Left ventricle myocardium inferior (tissue), 1 donor: Measurements from ENCODE around the gene DESI2. TPM values are rescaled to one million over a fixed set of nuclear protein-coding genes. Genes with fewer than 3 reads are reported as not detected.
"Not testable (repeated sequence)": the region's sequence is repeated elsewhere in the genome, so short reads cannot be mapped to it uniquely, and the experiment has no call there.

Source experiments
- DNase-seq: peaks from one replicate; pipeline ENCODE4 v3.0.0-alpha.2; 2020
- H3K27ac ChIP-seq: fragments of 200-600 bp; replicated peaks from 2 replicates; pipeline ENCODE4 v1.8.0; 2021
- H3K27me3 ChIP-seq: fragments of 200-600 bp; 2 replicates; pipeline ENCODE4 v1.8.0; 2021; ENCODE audit warnings: low read depth
- H3K36me3 ChIP-seq: fragments of 200-600 bp; 2 replicates; pipeline ENCODE4 v1.8.0; 2021
- H3K4me1 ChIP-seq: fragments of 200-600 bp; 2 replicates; pipeline ENCODE4 v1.8.0; 2021
- H3K4me3 ChIP-seq: fragments of 200-600 bp; 2 replicates; pipeline ENCODE4 v1.8.0; 2021; ENCODE audit warnings: mild to moderate bottlenecking, moderate library complexity
- H3K9me3 ChIP-seq: fragments of 200-600 bp; replicated peaks from 2 replicates; pipeline ENCODE4 v1.8.0; 2021
- intact Hi-C: fragments of 100-400 bp; cut with micrococcal nuclease; formaldehyde crosslinking; loops from one replicate; pipeline ENCODE4 v1.11.0; 2022
- total RNA-seq: library from RNA; stranded (reverse); fragmentation: NEBNext Ultra II Directional; extraction: Animal tissue kit (Norgen Biotek cat#: 25700); gene quantifications from one replicate; pipeline ENCODE4 v1.2.1, GENCODE V29; 2021
- TF ChIP-seq, protein P1 (sequence below): fragments of 200-600 bp; IDR thresholded peaks from 2 replicates; pipeline ENCODE4 v1.8.0; 2021; ENCODE audit warnings: antibody characterized with exemption, mild to moderate bottlenecking, borderline replicate concordance
- donor health status: DM: no; HTN: yes; CAD: no; lungs with severe emphysema.

Gene DESI2
- total RNA-seq, 1 donor from 2014 or later = 22.3 TPM

DNA sequence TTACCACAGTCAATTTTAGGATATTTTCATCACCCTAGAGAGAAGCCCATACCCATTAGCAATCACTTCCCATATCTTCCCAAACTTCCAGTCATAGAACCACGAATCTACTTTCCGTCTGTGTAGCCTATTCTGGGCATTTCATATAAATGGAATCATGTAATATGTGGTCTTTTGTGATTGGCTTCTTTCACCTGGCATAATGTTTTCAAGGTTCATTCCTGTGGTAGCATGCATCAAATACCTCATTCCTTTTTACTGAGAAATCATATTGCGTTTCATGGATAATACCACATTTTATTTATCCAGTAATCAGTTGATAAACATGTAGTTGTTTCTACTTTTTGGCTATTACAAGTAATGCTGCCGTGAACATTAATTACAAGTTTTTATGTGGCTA lies 21.5 kb downstream of the DESI2 start:
- Histone ChIP-seq H3K27ac (peak overlapping the region; percentile 81), H3K4me3 (no peak overlapping the region), H3K9me3 (no peaks in the 10 kb centered on the region), H3K4me1 (peaks cover 64% of the 10 kb centered on the region), H3K27me3 (no peaks in the 10 kb centered on the region), H3K36me3 (no peaks in the 10 kb centered on the region)
- TF ChIP-seq, protein P1, sequence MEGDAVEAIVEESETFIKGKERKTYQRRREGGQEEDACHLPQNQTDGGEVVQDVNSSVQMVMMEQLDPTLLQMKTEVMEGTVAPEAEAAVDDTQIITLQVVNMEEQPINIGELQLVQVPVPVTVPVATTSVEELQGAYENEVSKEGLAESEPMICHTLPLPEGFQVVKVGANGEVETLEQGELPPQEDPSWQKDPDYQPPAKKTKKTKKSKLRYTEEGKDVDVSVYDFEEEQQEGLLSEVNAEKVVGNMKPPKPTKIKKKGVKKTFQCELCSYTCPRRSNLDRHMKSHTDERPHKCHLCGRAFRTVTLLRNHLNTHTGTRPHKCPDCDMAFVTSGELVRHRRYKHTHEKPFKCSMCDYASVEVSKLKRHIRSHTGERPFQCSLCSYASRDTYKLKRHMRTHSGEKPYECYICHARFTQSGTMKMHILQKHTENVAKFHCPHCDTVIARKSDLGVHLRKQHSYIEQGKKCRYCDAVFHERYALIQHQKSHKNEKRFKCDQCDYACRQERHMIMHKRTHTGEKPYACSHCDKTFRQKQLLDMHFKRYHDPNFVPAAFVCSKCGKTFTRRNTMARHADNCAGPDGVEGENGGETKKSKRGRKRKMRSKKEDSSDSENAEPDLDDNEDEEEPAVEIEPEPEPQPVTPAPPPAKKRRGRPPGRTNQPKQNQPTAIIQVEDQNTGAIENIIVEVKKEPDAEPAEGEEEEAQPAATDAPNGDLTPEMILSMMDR = no peak
- intact Hi-C loops = no loop called here
- no peak for DNase-seq

DNA sequence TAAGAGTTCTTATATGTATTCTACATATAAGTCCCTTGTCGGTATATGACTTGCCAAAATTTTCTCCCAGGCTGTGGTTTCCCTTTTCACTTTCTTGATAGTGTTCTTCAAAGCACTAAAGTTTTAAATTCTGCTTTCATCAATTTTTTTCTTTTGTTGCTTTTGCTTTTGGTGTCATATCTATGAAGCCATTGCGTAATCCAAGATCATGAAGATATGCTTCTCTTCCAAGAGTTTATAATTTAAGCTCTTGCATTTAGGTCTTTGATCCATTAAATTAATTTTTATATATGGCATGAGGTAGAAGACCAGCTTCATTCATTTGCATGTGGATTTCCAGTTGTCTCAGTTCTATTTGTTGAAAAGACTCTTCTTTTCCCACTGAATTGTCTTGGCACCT lies 22.2 kb downstream of the DESI2 start:
- Histone ChIP-seq H3K9me3 (no peaks in the 10 kb centered on the region), H3K4me1 (peaks cover 72% of the 10 kb centered on the region), H3K36me3 (no peaks in the 10 kb centered on the region), H3K27ac (peak overlapping the region; percentile 81), H3K4me3 (no peak overlapping the region), H3K27me3 (no peaks in the 10 kb centered on the region)
- TF ChIP-seq, protein P1 = no peak
- intact Hi-C loops = no loop called here
- DNase-seq = no peak

DNA sequence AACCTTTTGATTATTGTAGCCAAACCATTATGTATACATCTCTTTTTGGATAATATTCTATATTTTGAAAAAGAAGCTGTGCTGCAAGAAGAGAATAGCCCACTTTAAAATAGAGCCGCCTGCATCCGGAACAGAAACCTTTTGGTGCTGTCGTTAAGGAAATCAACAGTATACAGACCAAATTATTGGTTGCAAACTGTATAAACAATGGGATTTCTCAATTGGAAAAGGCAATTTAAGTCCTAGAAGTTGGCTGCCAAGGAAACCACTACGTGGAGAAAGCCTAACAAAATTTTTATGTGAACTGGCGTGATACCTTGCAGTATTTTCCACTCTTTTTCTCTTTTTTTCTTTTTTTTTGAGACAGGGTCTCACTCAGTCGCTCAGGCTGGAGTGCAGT lies 25.8 kb downstream of the DESI2 start:
- peaks cover 6% of the 10 kb centered on the region for H3K36me3 ChIP-seq
- H3K4me3 ChIP-seq = no peak overlapping the region
- H3K4me1 ChIP-seq = peaks cover 68% of the 10 kb centered on the region
- H3K27ac ChIP-seq = no peak overlapping the region
- intact Hi-C loops = no loop called here
- DNase-seq = no peak
- no peaks in the 10 kb centered on the region for H3K9me3 ChIP-seq
- TF ChIP-seq, protein P1 = no peak
- no peaks in the 10 kb centered on the region for H3K27me3 ChIP-seq

DNA sequence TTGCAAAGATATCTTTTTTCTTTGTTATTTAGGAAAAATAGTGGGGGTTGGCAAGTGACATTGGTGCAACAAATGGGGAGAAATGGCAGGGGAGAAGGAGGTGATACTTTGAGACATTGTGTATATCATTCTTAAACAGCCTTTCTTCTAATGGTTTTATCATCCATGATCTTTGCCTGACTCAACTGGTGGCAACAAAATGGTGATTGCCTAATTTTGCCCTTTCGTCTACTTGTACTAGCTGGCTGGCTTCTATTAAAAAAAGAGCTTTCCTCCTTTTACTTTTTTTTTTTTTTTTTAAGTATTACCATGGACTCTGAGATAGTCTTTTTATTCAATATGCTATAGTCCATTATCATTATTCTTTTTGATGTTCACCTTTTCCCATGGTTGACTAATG lies 27.7 kb downstream of the DESI2 start:
- Histone ChIP-seq H3K36me3 (peaks cover 6% of the 10 kb centered on the region), H3K4me3 (no peak overlapping the region), H3K27ac (no peak overlapping the region), H3K27me3 (no peaks in the 10 kb centered on the region), H3K9me3 (no peaks in the 10 kb centered on the region), H3K4me1 (peaks cover 52% of the 10 kb centered on the region)
- DNase-seq = no peak
- TF ChIP-seq, protein P1 = no peak
- intact Hi-C loops = no loop called here

DNA sequence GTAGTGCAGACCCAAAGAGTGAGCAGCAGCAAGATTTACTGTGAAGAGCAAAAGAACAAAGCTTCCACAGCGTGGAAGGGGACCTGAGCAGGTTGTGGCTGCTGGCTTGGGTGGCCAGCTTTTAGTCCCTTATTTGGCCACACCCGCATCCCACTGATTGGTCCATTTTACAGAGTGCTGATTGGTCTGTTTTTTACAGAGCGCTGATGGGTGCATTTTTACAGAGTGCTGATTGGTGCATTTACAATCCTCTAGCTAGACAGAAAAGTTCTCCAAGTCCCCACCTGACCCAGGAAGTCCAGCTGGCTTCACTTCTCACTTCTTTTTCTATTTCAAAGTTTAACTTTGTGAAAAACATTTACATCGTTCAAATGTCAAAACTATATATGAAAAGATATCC lies 29.2 kb downstream of the DESI2 start:
- DNase-seq, H3K27me3 ChIP-seq, intact Hi-C loops, H3K4me3 ChIP-seq, H3K9me3 ChIP-seq, H3K27ac ChIP-seq: not testable (repeated sequence)
- Histone ChIP-seq H3K36me3 (peaks cover 16% of the 10 kb centered on the region), H3K4me1 (peaks cover 46% of the 10 kb centered on the region)

DNA sequence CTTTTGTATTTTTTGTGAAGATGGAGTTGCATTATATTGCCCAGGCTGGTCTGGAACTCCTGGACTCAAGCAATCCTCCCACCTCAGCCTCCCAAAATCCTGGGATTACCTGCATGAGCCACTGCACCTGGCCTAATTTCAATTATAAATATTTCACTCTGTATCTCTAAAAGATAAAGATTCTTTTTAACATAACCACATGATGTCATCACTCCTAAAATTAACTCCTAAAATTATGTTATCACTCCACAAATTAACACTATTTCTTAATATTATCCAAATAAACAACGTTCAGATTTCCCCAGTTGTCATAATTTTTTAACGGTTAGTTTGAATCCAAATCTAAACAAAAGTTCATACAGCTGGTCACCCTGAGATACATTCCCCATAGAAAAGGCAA lies 43.0 kb downstream of the DESI2 start:
- Histone ChIP-seq H3K9me3 (peaks cover 15% of the 10 kb centered on the region), H3K4me3 (no peak overlapping the region), H3K27ac (no peak overlapping the region), H3K4me1 (no peaks in the 10 kb centered on the region), H3K27me3 (no peaks in the 10 kb centered on the region), H3K36me3 (peaks cover 89% of the 10 kb centered on the region)
- TF ChIP-seq, protein P1 = no peak
- intact Hi-C loops = no loop called here
- DNase-seq = no peak
